ENCODE results near the gene FSHR. TPM values are rescaled to one million over a fixed set of nuclear protein-coding genes. Genes with fewer than 3 reads are reported as not detected.
A peak's percentile ranks its signal among the peaks of the same experiment; 100 is the strongest.

The FSHR gene
- total RNA-seq, 2 donors from 2014 or later = not detected

GRCh38 chr2:48946449-48947048, 207.8 kb downstream of the FSHR start:
- DNase-seq (ENCODE audit: low spot score) (peak; percentile 3), ATAC-seq (ENCODE audit: insufficient number of reproducible peaks, low FRiP score, low read depth) (peak; percentile 75)
- no peak overlapping the region for H3K4me3 ChIP-seq
- no peaks in the 10 kb centered on the region for H3K36me3 ChIP-seq
- H3K4me1 ChIP-seq (ENCODE audit: control insufficient read depth in 1 of 2, low read depth in 2 of 2) = peaks cover 2 to 41% of the 10 kb centered on the region in 2 donors
- H3K27me3 ChIP-seq (replicated peaks; ENCODE audit: insufficient read depth) = no peaks in the 10 kb centered on the region
- H3K27ac ChIP-seq = no peak overlapping the region
- TF ChIP-seq, protein P1, sequence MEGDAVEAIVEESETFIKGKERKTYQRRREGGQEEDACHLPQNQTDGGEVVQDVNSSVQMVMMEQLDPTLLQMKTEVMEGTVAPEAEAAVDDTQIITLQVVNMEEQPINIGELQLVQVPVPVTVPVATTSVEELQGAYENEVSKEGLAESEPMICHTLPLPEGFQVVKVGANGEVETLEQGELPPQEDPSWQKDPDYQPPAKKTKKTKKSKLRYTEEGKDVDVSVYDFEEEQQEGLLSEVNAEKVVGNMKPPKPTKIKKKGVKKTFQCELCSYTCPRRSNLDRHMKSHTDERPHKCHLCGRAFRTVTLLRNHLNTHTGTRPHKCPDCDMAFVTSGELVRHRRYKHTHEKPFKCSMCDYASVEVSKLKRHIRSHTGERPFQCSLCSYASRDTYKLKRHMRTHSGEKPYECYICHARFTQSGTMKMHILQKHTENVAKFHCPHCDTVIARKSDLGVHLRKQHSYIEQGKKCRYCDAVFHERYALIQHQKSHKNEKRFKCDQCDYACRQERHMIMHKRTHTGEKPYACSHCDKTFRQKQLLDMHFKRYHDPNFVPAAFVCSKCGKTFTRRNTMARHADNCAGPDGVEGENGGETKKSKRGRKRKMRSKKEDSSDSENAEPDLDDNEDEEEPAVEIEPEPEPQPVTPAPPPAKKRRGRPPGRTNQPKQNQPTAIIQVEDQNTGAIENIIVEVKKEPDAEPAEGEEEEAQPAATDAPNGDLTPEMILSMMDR (IDR thresholded peaks at IDR 0.05) = peak; percentile 90
- no peaks in the 10 kb centered on the region for H3K9me3 ChIP-seq

DNA sequence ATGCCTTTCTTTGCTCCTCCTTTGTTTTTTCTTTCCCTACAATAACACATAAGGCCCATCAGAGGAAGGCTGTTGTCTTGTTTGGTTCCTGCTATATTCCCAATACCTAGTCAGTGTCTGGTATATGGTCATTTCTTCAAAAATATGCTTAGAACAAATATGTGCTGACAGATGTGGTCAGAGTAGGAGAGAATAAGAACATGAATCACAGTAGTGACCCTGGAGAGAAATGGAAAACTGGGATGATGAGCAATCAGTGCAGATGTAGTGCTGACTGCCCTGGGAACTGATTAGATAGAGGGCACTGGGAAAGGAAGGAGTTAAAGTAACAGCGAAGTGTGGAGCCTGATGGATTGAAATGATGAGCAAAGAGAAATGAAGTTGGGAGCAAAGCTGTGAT, 209.4 kb downstream of the FSHR start:
- Histone ChIP-seq H3K27ac (no peak overlapping the region), H3K9me3 (no peaks in the 10 kb centered on the region), H3K4me1 (ENCODE audit: control insufficient read depth in 1 of 2, low read depth in 2 of 2) (peaks cover 2 to 40% of the 10 kb centered on the region in 2 donors), H3K4me3 (no peak overlapping the region), H3K27me3 (replicated peaks; ENCODE audit: insufficient read depth) (no peaks in the 10 kb centered on the region), H3K36me3 (no peaks in the 10 kb centered on the region)
- ATAC-seq (ENCODE audit: insufficient number of reproducible peaks, low FRiP score, low read depth) (no peak), DNase-seq (ENCODE audit: low spot score) (no peak)
- TF ChIP-seq, protein P1 (IDR thresholded peaks at IDR 0.05) = no peak

DNA sequence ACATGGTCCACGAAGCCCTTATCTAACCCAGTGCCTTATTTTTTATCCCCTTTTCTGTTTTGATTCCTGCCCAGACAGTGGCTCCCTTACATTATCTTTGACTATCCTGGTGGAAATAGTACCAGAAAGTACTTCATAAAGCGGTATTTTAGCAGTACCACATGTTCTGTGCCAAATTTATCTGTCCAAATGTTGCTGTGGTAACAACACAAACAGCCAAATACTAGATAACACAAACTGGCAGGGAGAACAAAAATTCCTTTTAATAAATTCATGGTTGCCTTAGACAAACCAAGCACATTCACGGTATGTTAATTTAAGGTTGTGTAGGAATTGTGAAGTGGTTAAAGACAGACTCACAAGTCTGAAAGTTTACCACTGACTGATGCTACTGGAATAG, 210.9 kb downstream of the FSHR start:
- Histone ChIP-seq H3K27ac (no peak overlapping the region), H3K27me3 (replicated peaks; ENCODE audit: insufficient read depth) (no peaks in the 10 kb centered on the region), H3K4me1 (ENCODE audit: control insufficient read depth in 1 of 2, low read depth in 2 of 2) (peaks cover 0 to 26% of the 10 kb centered on the region in 2 donors), H3K9me3 (no peaks in the 10 kb centered on the region), H3K36me3 (no peaks in the 10 kb centered on the region), H3K4me3 (no peak overlapping the region)
- TF ChIP-seq, protein P1 (IDR thresholded peaks at IDR 0.05) = no peak
- DNase-seq (ENCODE audit: low spot score) (no peak), ATAC-seq (ENCODE audit: insufficient number of reproducible peaks, low FRiP score, low read depth) (no peak)

GRCh38 chr2:48941908-48942307, 212.4 kb downstream of the FSHR start:
- Histone ChIP-seq H3K4me1 (ENCODE audit: control insufficient read depth in 1 of 2, low read depth in 2 of 2) (peaks cover 0 to 14% of the 10 kb centered on the region in 2 donors), H3K4me3 (no peak overlapping the region), H3K27me3 (replicated peaks; ENCODE audit: insufficient read depth) (no peaks in the 10 kb centered on the region), H3K36me3 (no peaks in the 10 kb centered on the region), H3K27ac (no peak overlapping the region), H3K9me3 (no peaks in the 10 kb centered on the region)
- TF ChIP-seq, protein P1 (IDR thresholded peaks at IDR 0.05) = no peak
- no peak for DNase-seq (ENCODE audit: low spot score)
- ATAC-seq (ENCODE audit: insufficient number of reproducible peaks, low FRiP score, low read depth) = no peak

- Histone ChIP-seq H3K36me3 (no peaks in the 10 kb centered on the region), H3K27me3 (replicated peaks; ENCODE audit: insufficient read depth) (no peaks in the 10 kb centered on the region), H3K4me1 (ENCODE audit: control insufficient read depth in 1 of 2, low read depth in 2 of 2) (peaks cover 0 to 10% of the 10 kb centered on the region in 2 donors), H3K27ac (no peak overlapping the region), H3K4me3 (no peak overlapping the region), H3K9me3 (no peaks in the 10 kb centered on the region)
- DNase-seq (ENCODE audit: low spot score) = no peak
- no peak for ATAC-seq (ENCODE audit: insufficient number of reproducible peaks, low FRiP score, low read depth)
- TF ChIP-seq, protein P1 (IDR thresholded peaks at IDR 0.05) = no peak
These were observed 212.9 kb downstream of the FSHR start for GRCh38 chr2:48941456-48941855.
